Kidney (tissue), 14 donors: ENCODE measurements around the gene CTLA4. TPM values are rescaled to one million over a fixed set of nuclear protein-coding genes. Genes with fewer than 3 reads are reported as not detected.
A peak's percentile ranks its signal among the peaks of the same experiment; 100 is the strongest.

Experiments
- DNase-seq, 5 donors: peaks; one replicate each; pipeline ENCODE4 v3.0.0-alpha.2; 2013 to 2020
- FAIRE-seq: peaks from 2 replicates; lab custom pipeline; 2012; peaks lifted over from hg19 to GRCh38; lab: Jason Lieb, UNC
- H3K27ac ChIP-seq, 2 donors: one replicate each; pipeline ENCODE4 v1.7.0; 2013; ENCODE audit warnings: low read depth in 2 of 2, low read length in 2 of 2, inconsistent platforms in 1 of 2
- H3K27me3 ChIP-seq: one replicate; pipeline ENCODE4 v1.7.1; 2013; ENCODE audit warnings: low read length, inconsistent platforms; ENCODE audit not compliant: control insufficient read depth, insufficient read depth
- H3K36me3 ChIP-seq, 3 donors: one replicate each; pipeline versions ENCODE4 v1.7.0 to v1.7.1; 2013; ENCODE audit warnings: low read length in 3 of 3, control low read depth in 1 of 3, inconsistent platforms in 1 of 3; ENCODE audit not compliant: insufficient read depth in 3 of 3, control insufficient read depth in 2 of 3
- H3K4me1 ChIP-seq, 3 donors: one replicate each; pipeline versions ENCODE4 v1.7.0 to v1.7.1; 2013; ENCODE audit warnings: low read length in 3 of 3, inconsistent platforms in 1 of 3, low read depth in 1 of 3; ENCODE audit not compliant: control insufficient read depth in 2 of 3, insufficient read depth in 2 of 3
- H3K4me3 ChIP-seq, 3 donors: one replicate each; pipeline versions ENCODE4 v1.7.0 to v1.8.1; 2013; ENCODE audit warnings: low read length in 3 of 3, control low read depth in 1 of 3, inconsistent platforms in 1 of 3
- H3K9ac ChIP-seq, 3 donors: one replicate each; pipeline versions ENCODE4 v1.7.0 to v1.7.1; 2013; ENCODE audit warnings: low read length in 3 of 3, control low read depth in 1 of 3, inconsistent platforms in 1 of 3
- H3K9me3 ChIP-seq, 3 donors: one replicate each; pipeline versions ENCODE4 v1.7.0 to v1.7.1; 2013; ENCODE audit warnings: low read length in 3 of 3, control low read depth in 1 of 3, inconsistent platforms in 1 of 3; ENCODE audit not compliant: control insufficient read depth in 2 of 3, insufficient read depth in 1 of 3
- CTCF ChIP-seq: IDR thresholded peaks from 3 replicates; pipeline ENCODE4 v1.5.1; 2012; ENCODE audit warnings: mild to moderate bottlenecking, moderate library complexity, borderline replicate concordance; ENCODE audit not compliant: insufficient read depth; ENCODE audit errors: extremely low read depth
- intact Hi-C: fragments of 100-400 bp; cut with DNase I; formaldehyde crosslinking; loops from one replicate; pipeline ENCODE4 v1.11.1; 2022
- polyA plus RNA-seq: library from polyadenylated mRNA; stranded (reverse); fragments of 350-450 nt; fragmentation: Illumina TruSeq; extraction: RNeasy Lipid Tissue Mini Kit (QIAGEN cat#74804); gene quantifications from one replicate; pipeline ENCODE4 v1.2.3, GENCODE V29; 2014; ENCODE audit warnings: low read depth, low replicate concordance; ENCODE audit not compliant: insufficient read depth
- total RNA-seq: library from RNA; stranded (reverse); fragmentation: NEBNext Ultra II Directional; extraction: Animal tissue kit (Norgen Biotek cat#: 25700); gene quantifications from one replicate; pipeline ENCODE4 v1.2.1, GENCODE V29; 2021
- donor health status: control.
- donor health status: control.
- donor health status: control.
- donor health status: control.
- donor health status: control.
- donor health status: DM: yes; HTN: yes; CAD: no.
- donor health status: Normal renal cell carcinoma (clear cell type).

CTLA4 gene
- total and polyA plus RNA-seq, 2 donors from 2014 or later = 0.22 to 2.0 TPM

DNA sequence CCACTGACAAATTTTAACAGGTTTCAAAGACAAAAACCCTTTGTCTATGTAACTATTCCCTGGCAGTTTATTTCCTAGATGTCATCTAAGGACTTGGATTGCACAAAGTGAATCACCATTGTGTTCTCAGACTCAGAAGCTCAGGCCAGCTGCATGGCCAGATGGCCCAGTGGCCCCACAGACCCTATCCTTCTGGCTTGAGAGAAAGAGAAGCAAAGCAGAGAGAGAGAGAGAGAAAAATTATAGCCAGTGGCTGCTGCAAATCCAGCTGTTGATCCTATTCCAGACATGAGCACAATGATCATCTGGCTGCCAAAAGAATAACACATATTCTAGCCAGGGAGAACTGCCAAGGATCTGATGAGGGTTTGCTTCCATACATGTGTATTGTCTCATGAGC lies 25.8 kb downstream of the CTLA4 start:
- H3K36me3 ChIP-seq = no peaks in the 10 kb centered on the region
- TF ChIP-seq CTCF = no peak
- no peaks in the 10 kb centered on the region for H3K27me3 ChIP-seq
- no peaks in the 10 kb centered on the region for H3K9me3 ChIP-seq
- no peaks in the 10 kb centered on the region for H3K4me1 ChIP-seq
- no peak overlapping the region for H3K4me3 ChIP-seq
- FAIRE-seq (no peak), DNase-seq (peak in 2 of 5 donors; percentile 18 to 68)
- no peak overlapping the region for H3K27ac ChIP-seq
- no peak overlapping the region for H3K9ac ChIP-seq
- intact Hi-C loops = no loop called here

GRCh38 chr2:203893840-203894239 lies 26.3 kb downstream of the CTLA4 start:
- Histone ChIP-seq H3K4me1 (no peaks in the 10 kb centered on the region), H3K27ac (no peak overlapping the region), H3K9ac (no peak overlapping the region), H3K4me3 (no peak overlapping the region), H3K36me3 (no peaks in the 10 kb centered on the region), H3K27me3 (no peaks in the 10 kb centered on the region), H3K9me3 (no peaks in the 10 kb centered on the region)
- TF ChIP-seq CTCF = no peak
- FAIRE-seq = no peak
- DNase-seq = no peak
- intact Hi-C loops = no loop called here

- FAIRE-seq (no peak), DNase-seq (no peak)
- H3K9me3 ChIP-seq = no peaks in the 10 kb centered on the region
- no peak overlapping the region for H3K27ac ChIP-seq
- H3K36me3 ChIP-seq = no peaks in the 10 kb centered on the region
- H3K9ac ChIP-seq = no peak overlapping the region
- H3K4me3 ChIP-seq = no peak overlapping the region
- TF ChIP-seq CTCF = no peak
- intact Hi-C loops = no loop called here
- H3K4me1 ChIP-seq = no peaks in the 10 kb centered on the region
- no peaks in the 10 kb centered on the region for H3K27me3 ChIP-seq
Observed at GRCh38 chr2:203894262-203894661, 26.7 kb downstream of the CTLA4 start.

GRCh38 chr2:203897544-203897943 lies 30.0 kb downstream of the CTLA4 start:
- Histone ChIP-seq H3K36me3 (no peaks in the 10 kb centered on the region), H3K9me3 (peaks cover 0 to 12% (median 0%) of the 10 kb centered on the region in 3 donors), H3K4me1 (no peaks in the 10 kb centered on the region), H3K4me3 (no peak overlapping the region), H3K9ac (no peak overlapping the region), H3K27ac (no peak overlapping the region), H3K27me3 (no peaks in the 10 kb centered on the region)
- intact Hi-C loops = no loop called here
- no peak for TF ChIP-seq CTCF
- FAIRE-seq (no peak), DNase-seq (no peak)
